HG02623 (cell line): ENCODE measurements around the gene CRYGD.
"Not testable (repeated sequence)": the region's sequence is repeated elsewhere in the genome, so short reads cannot be mapped to it uniquely, and the experiment has no call there.

Experiments
- ATAC-seq: cut with Tn5 transposase; IDR thresholded peaks from one replicate; pipeline ENCODE4 v1.9.1; 2021; ENCODE audit warnings: moderate library complexity; ENCODE audit not compliant: unreplicated experiment

The CRYGD gene

GRCh38 chr2:208130712-208131110 lies 6.4 kb upstream of the CRYGD start:
- no peak for ATAC-seq

GRCh38 chr2:208129744-208130711 lies 5.7 kb upstream of the CRYGD start, which contains the start of gene CRYGC:
CRYGC (minus strand) TSS chr2:208129828; CDS start chr2:208129792, 36 bp downstream.
- ATAC-seq, result no peak

- no peak for ATAC-seq
Measured at GRCh38 chr2:208128136-208128535, 3.8 kb upstream of the CRYGD start.

- ATAC-seq, result no peak
Measured at GRCh38 chr2:208127090-208127489, 2.8 kb upstream of the CRYGD start.

GRCh38 chr2:208125251-208125650 lies 927 bp upstream of the CRYGD start:
- no peak for ATAC-seq

- no peak for ATAC-seq
Measured at GRCh38 chr2:208122248-208122647, 2.1 kb downstream of the CRYGD start.

- no peak for ATAC-seq
Measured at GRCh38 chr2:208118918-208119317, 5.4 kb downstream of the CRYGD start.

- ATAC-seq, result not testable (repeated sequence)
Measured at GRCh38 chr2:208117390-208117789, 6.9 kb downstream of the CRYGD start.

GRCh38 chr2:208112969-208113368 lies 11.4 kb downstream of the CRYGD start:
- no peak for ATAC-seq

- not testable (repeated sequence) for ATAC-seq
Measured at GRCh38 chr2:208112273-208112745, 12.0 kb downstream of the CRYGD start.

GRCh38 chr2:208103616-208104015 lies 20.7 kb downstream of the CRYGD start:
- no peak for ATAC-seq

GRCh38 chr2:208101716-208102631 lies 22.4 kb downstream of the CRYGD start:
- ATAC-seq, result no peak

GRCh38 chr2:208099682-208100470 lies 24.4 kb downstream of the CRYGD start:
- no peak for ATAC-seq

GRCh38 chr2:208098701-208099100 lies 25.6 kb downstream of the CRYGD start:
- not testable (repeated sequence) for ATAC-seq

- ATAC-seq, result no peak
Measured at GRCh38 chr2:208098267-208098666, 26.1 kb downstream of the CRYGD start.

- no peak for ATAC-seq
Measured at GRCh38 chr2:208097801-208098200, 26.5 kb downstream of the CRYGD start.

- no peak for ATAC-seq
Measured at GRCh38 chr2:208097313-208097712, 27.0 kb downstream of the CRYGD start.

- no peak for ATAC-seq
Measured at GRCh38 chr2:208096080-208096479, 28.2 kb downstream of the CRYGD start.

- ATAC-seq, result no peak
Measured at GRCh38 chr2:208093128-208093527, 31.2 kb downstream of the CRYGD start.

GRCh38 chr2:208092093-208092832 lies 32.1 kb downstream of the CRYGD start:
- ATAC-seq, result no peak
